Panc1 (cell line): Measurements from ENCODE around the gene FYN. TPM values are rescaled to one million over a fixed set of nuclear protein-coding genes. Genes with fewer than 3 reads are reported as not detected.

Experiments
- ATAC-seq: fragments of 200-7000 bp; cut with Tn5 transposase; 2 replicates; pipeline ENCODE4 v1.9.1; 2020; ENCODE audit warnings: mild to moderate bottlenecking, moderate library complexity
- BruUV-seq: library from RNA; stranded (reverse); fragments of 400-500 nt; replicated peaks from 2 replicates; lab custom pipeline; 2021; lab: Mats Ljungman, UMichigan
- CTCF ChIA-PET: fragments of 300-600 bp; sonication (Branson Sonifier 250); formaldehyde crosslinking; loops from one replicate; lab custom pipeline; 2022; ENCODE audit warnings: antibody characterized with exemption; lab: Charles Lee
- POLR2A ChIA-PET: fragments of 300-600 bp; sonication (Branson Sonifier 250); formaldehyde crosslinking; loops from one replicate; lab custom pipeline; 2022; ENCODE audit warnings: antibody characterized with exemption; lab: Charles Lee
- DNase-seq: peaks from one replicate; pipeline ENCODE4 v3.0.0-alpha.2; 2010; ENCODE audit warnings: low read depth, low spot score
- H3K27ac ChIP-seq: 2 replicates; pipeline ENCODE4 v1.5.1; 2011; ENCODE audit warnings: mild to moderate bottlenecking, low read length, inconsistent platforms
- H3K27me3 ChIP-seq: fragments of 200-500 bp; sonication (Bioruptor generic); 2 replicates; pipeline ENCODE4 v1.6.0; 2014; ENCODE audit warnings: low read length, inconsistent platforms; ENCODE audit not compliant: control insufficient read depth, insufficient read depth
- H3K36me3 ChIP-seq: fragments of 200-500 bp; sonication (Bioruptor generic); 2 replicates; pipeline ENCODE4 v1.5.1; 2014; ENCODE audit warnings: inconsistent platforms, mild to moderate bottlenecking, low read length, moderate library complexity; ENCODE audit not compliant: control insufficient read depth, insufficient read depth
- H3K4me1 ChIP-seq: 2 replicates; pipeline ENCODE4 v1.5.1; 2011; ENCODE audit warnings: inconsistent platforms, mild to moderate bottlenecking, low read length, moderate library complexity; ENCODE audit not compliant: control insufficient read depth, insufficient read depth
- H3K4me3 ChIP-seq, 2 experiments: 2 replicates each; pipeline ENCODE4 v1.5.1; 2011 to 2012; ENCODE audit warnings: low read depth in 2 of 2, low read length in 2 of 2, mild to moderate bottlenecking in 2 of 2, inconsistent platforms in 1 of 2, moderate library complexity in 1 of 2
- H3K9me3 ChIP-seq: fragments of 200-500 bp; sonication (Bioruptor generic); 2 replicates; pipeline ENCODE4 v1.5.1; 2014; ENCODE audit warnings: low read depth, mild to moderate bottlenecking, inconsistent platforms, low read length, moderate library complexity; ENCODE audit not compliant: control insufficient read depth, insufficient read depth
- POLR2AphosphoS5 ChIP-seq: IDR thresholded peaks from 2 replicates; pipeline ENCODE4 v1.6.1; 2012; ENCODE audit warnings: mild to moderate bottlenecking, low read depth, low read length, moderate library complexity
- REST ChIP-seq, 2 experiments: IDR thresholded peaks; 2 replicates each; pipeline ENCODE4 v1.6.1; 2011 to 2012; ENCODE audit warnings: low read depth in 2 of 2, control low read depth in 1 of 2, low read length in 1 of 2, mild to moderate bottlenecking in 1 of 2, moderate library complexity in 1 of 2; ENCODE audit not compliant: insufficient read depth in 1 of 2
- SIN3A ChIP-seq: IDR thresholded peaks from 2 replicates; pipeline ENCODE4 v1.6.1; 2012; ENCODE audit warnings: low read depth, mild to moderate bottlenecking, low read length, moderate library complexity, borderline replicate concordance; ENCODE audit not compliant: insufficient read depth
- TCF7L2 ChIP-seq: IDR thresholded peaks from 2 replicates; pipeline ENCODE4 v1.6.1; 2011; ENCODE audit warnings: mild to moderate bottlenecking, low read depth, low read length, inconsistent platforms
- in situ Hi-C: cut with HindIII; loops from 2 replicates; pipeline ENCODE4 v1.10.0; 2016; ENCODE audit warnings: low sequenced_read_pairs, low pct_unique_long_range_greater_than_20kb
- intact Hi-C: fragments of 100-400 bp; cut with micrococcal nuclease; formaldehyde crosslinking; loops from one replicate; pipeline ENCODE4 v1.10.0; 2022; ENCODE audit not compliant: unreplicated experiment
- total RNA-seq: library from RNA; stranded (reverse); gene quantifications from one replicate; pipeline ENCODE4 v1.2.1, GENCODE V29; 2021; ENCODE audit not compliant: unreplicated experiment
- TF ChIP-seq, protein P1 (sequence below): fragments of 450-650 bp; IDR thresholded peaks from 2 replicates; pipeline ENCODE4 v1.5.1; 2017; ENCODE audit warnings: mild to moderate bottlenecking

The FYN gene
- total RNA-seq, 1 experiment from 2014 or later: 4.2 TPM

GRCh38 chr6:111771094-111771432 lies 102.2 kb downstream of the FYN start:
- no peak for ATAC-seq
- no TSS peak for BruUV-seq
- Histone ChIP-seq H3K9me3 (no peaks in the 10 kb centered on the region), H3K27ac (no peak overlapping the region), H3K4me3 (no peak overlapping the region), H3K4me1 (no peaks in the 10 kb centered on the region), H3K27me3 (peaks cover 2% of the 10 kb centered on the region; the same call in 1 of the 2 replicates), H3K36me3 (no peaks in the 10 kb centered on the region)
- intact Hi-C loops: no loop called here
- ChIA-PET POLR2A (no interaction called here), CTCF (no interaction called here)
- DNase-seq: no peak
- in situ Hi-C loops: no loop called here
- TF ChIP-seq TCF7L2: no peak
- no peak for TF ChIP-seq SIN3A
- TF ChIP-seq POLR2AphosphoS5: no peak
- TF ChIP-seq, protein P1, sequence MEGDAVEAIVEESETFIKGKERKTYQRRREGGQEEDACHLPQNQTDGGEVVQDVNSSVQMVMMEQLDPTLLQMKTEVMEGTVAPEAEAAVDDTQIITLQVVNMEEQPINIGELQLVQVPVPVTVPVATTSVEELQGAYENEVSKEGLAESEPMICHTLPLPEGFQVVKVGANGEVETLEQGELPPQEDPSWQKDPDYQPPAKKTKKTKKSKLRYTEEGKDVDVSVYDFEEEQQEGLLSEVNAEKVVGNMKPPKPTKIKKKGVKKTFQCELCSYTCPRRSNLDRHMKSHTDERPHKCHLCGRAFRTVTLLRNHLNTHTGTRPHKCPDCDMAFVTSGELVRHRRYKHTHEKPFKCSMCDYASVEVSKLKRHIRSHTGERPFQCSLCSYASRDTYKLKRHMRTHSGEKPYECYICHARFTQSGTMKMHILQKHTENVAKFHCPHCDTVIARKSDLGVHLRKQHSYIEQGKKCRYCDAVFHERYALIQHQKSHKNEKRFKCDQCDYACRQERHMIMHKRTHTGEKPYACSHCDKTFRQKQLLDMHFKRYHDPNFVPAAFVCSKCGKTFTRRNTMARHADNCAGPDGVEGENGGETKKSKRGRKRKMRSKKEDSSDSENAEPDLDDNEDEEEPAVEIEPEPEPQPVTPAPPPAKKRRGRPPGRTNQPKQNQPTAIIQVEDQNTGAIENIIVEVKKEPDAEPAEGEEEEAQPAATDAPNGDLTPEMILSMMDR: no peak
- TF ChIP-seq REST (IDR thresholded peaks at IDR 0.05; ENCODE audit: insufficient read depth in 1 of 2, low read depth in 2 of 2, low read length in 1 of 2): no peak

- ATAC-seq: no peak
- intact Hi-C loops: no loop called here
- no peaks in the 10 kb centered on the region for H3K36me3 ChIP-seq
- no peak overlapping the region for H3K4me3 ChIP-seq
- H3K9me3 ChIP-seq: no peaks in the 10 kb centered on the region
- no TSS peak for BruUV-seq
- ChIA-PET POLR2A (no interaction called here), CTCF (no interaction called here)
- DNase-seq: no peak
- H3K27me3 ChIP-seq: peaks cover 2% of the 10 kb centered on the region; the same call in 1 of the 2 replicates
- no peak overlapping the region for H3K27ac ChIP-seq
- H3K4me1 ChIP-seq: no peaks in the 10 kb centered on the region
- in situ Hi-C loops: no loop called here
- TF ChIP-seq REST (IDR thresholded peaks at IDR 0.05; ENCODE audit: insufficient read depth in 1 of 2, low read depth in 2 of 2, low read length in 1 of 2): no peak
- TF ChIP-seq POLR2AphosphoS5: no peak
- TF ChIP-seq, protein P1: no peak
- no peak for TF ChIP-seq SIN3A
- no peak for TF ChIP-seq TCF7L2
Observed at GRCh38 chr6:111770263-111771093, 102.8 kb downstream of the FYN start.
